GM21367 (cell line): Measurements from ENCODE around the gene FBXL2.

ENCODE experiments used
- ATAC-seq: cut with Tn5 transposase; IDR thresholded peaks from one replicate; pipeline ENCODE4 v1.9.1; 2021; ENCODE audit not compliant: unreplicated experiment

The FBXL2 gene, protein sequence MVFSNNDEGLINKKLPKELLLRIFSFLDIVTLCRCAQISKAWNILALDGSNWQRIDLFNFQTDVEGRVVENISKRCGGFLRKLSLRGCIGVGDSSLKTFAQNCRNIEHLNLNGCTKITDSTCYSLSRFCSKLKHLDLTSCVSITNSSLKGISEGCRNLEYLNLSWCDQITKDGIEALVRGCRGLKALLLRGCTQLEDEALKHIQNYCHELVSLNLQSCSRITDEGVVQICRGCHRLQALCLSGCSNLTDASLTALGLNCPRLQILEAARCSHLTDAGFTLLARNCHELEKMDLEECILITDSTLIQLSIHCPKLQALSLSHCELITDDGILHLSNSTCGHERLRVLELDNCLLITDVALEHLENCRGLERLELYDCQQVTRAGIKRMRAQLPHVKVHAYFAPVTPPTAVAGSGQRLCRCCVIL

DNA sequence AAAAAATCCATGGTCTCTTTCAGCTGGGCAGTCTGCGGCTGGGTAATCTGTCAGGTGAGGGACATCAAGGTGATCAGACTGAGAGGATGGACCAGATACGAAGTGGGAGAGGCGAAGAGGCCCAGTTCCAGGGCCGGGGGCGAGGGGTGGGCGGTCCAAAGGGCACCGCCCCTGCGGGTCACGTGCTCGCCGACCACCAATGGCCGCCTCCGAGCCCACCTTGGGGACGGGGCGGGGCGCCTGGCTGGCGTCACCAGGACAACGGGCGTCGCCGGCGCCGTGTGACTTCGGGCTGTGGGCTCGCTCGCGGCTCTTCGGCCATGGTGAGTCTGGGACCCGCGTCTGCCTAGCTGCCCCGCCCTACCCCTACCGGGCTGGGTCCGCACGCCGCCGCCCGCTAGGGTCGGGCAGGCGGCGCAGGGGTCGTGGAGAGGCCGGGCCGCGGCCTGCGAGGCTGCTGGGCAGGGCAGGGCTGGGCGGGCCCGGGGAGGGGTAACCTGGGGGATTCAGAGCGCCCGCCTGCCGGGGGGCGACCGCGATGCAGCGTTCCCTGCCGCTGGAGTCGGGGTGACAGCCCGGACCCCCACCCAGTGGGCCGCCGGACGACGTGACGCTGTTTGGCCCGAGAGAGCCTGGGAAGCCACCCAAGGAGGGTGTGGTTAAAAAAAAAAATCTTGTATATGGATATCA, at the start of gene FBXL2:
FBXL2 (plus strand) TSS at position 250 of the 690 bp plus-strand sequence; CDS start at position 321, 71 bp downstream.
- peak; percentile 85 for ATAC-seq

DNA sequence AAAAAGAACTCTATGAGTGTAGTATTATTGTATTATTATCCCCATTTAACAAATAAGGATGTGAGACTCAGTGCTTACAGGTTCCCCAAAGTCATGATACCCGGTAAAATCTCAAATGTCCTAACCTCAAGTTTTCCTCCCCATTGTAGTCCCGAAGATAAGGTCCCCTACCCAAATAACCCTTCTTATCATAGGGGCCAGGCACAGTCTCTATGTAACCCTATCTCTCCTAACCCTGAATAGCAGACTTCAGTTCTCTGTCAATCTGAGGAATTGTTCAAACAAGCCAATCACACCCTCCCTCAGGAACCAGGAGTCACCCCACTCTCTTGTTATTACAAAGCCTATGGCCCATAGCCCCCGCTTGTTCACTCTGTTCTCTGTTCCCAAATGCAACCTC, 48.2 kb upstream of the FBXL2 start:
- ATAC-seq = no peak

DNA sequence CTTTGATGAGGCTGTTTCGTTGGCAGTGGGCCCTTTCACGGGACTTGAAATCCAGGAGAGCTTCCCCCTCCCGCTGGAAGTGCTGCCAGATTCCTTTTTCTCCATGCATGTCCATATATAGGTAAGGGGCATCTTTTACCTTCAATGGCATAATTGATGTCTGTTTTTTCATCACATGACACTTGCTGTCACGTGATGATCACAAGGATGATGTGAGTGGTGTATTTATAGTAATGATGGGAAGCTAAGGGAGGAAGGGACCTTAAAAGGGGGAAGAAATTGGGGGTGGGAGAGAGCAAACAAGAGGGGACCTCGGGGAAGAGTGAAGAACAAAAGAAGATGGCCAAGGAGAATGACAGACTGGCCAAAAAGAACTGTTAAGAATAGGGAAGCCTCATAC, 47.3 kb upstream of the FBXL2 start:
- ATAC-seq = no peak

DNA sequence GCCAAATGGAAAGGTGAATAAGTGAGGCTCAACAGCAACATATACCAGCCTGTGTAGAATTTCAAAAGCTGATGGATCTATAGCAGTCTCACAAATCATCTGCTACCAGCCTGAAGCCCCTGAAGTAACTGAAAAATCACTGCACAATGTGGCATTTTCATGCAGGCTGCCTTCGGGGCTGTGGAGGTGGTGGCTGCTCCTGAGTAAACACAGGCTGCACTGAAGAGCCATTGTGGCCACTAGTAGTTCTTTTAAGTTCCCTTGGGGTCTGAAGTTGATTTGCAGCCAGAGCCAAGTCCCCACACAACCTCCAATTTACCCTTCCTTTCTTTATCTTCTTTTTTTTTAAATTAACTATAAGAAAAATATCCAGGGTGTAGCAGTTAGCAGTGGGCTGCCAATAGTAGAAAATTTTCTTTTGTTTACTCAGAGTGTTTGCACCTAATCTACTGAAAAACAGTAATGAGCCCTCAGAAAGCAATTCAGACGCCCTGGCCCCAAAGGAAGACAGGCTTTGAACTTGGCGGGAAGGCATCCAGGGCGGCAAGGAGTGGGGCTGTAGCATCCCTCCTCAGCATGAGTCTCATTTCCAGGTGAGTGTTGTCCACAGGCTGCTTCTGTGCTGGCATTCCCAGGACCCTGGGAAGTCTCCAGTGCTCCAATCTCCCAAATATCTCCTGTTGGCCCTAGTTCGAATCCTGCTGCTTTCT, 45.3 kb upstream of the FBXL2 start:
- no peak for ATAC-seq

DNA sequence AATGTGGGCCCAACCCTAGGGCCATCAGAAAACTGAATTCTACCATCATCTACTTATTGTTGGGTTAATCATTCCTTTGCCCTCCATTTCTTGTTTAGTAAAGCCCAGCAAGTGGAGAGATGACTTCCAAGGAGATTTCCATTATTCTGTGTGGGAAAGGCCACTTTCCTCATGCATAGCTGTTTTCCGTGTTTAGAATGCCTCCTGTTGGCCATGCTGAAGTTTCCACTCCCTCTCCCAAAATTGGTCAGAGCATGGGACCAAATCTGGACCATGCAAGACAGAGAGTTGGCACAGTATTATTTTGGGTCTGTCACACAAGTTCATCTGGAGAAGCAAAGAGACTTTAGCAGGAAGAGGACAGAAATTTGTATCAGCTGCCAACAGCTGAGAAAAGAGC, 43.4 kb upstream of the FBXL2 start:
- ATAC-seq = no peak

DNA sequence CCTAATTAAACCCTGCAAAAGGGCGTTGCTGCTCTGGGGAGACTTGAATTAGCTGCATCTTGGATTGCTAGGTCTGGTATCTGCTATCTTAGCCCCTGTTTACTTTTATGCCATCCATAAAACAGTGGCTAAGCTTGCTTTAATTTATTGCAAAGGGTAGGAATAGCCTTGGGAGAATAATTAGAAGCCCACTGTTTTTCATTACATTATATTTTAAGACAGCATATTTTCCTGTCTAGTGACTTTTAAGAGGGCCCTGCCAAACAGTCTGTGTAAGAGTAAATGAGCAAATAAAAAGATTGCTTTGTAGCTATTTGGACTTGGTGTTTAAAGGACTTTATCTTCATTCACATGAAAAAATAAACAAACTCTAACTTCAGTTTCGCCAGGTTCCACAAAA, 41.2 kb upstream of the FBXL2 start:
- no peak for ATAC-seq

DNA sequence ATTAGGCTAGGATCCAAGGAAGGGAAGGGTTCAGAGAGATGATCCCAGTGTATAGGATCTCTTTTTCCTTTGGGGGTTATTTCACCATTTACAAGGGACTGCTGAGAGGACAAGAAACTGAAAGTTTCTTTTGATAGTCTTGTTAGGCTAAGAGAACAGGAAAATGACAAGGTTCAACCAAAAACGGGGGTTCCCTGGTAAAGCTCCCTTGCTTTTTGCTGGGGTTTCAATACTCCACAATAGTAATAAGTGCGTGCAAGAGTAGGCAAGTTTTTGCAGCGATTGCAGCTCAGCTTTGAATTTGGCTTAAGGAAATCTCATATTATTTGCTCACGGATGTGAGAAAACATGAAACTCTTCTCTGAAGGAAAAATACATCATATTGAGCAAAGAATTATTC, 39.8 kb upstream of the FBXL2 start:
- ATAC-seq = no peak

DNA sequence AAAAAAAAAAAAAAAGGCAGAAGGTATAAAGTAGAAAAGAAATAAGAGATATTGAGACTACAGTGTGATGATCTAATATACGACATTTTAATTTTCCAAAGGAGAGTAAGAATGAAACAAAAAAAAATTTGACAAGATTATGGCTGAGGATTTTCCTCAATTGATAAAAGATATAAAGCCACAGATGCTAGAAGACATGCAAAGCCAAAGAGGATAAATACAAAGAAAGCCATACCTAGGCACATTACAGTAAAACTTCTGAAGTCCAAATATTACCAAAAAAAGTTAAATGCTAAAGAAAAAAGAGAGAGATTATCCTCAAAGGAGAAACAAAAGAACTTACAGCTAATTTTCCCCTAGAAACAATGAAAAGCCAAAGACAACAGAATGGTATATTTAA, 38.3 kb upstream of the FBXL2 start:
- no peak for ATAC-seq

DNA sequence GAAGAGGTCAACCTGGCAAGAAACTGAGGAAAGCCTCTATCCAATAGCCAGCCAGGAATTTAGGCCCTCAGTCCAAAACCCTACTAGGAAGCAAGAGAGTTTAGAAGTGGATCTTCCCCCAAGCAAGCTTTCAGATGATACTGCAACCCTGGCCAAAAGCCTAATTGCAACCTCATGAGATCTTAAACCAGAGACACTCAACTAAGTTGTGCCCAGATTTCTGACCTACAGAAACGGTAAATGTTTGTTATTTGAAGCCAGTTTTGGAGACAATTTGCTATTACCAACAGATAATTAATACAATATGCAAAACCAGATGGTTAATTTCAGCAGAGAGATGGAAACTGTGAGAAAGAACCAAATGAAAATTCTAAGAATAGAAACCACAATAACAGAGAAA, 37.0 kb upstream of the FBXL2 start:
- no peak for ATAC-seq

DNA sequence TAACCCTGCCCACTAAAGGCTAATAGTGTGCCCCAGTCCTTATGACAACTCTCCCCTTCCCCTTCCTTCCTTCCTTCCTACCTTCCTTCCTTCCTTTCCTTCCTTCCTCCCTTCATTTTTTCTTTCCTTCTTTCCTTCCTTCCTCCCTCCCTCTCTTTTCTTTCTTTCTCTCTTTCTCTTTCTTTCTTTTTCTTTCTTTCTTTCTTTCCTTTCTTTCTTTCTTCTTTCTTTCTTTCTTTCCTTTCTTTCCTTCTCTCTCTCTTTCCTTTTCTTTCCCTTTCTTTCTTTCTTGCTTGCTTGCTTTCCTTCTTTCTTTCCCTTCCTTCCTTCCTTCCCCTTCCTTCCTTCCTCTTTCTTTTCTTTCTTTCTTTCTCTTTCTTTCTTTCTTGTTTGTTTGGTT, 30.5 kb upstream of the FBXL2 start:
- no peak for ATAC-seq

DNA sequence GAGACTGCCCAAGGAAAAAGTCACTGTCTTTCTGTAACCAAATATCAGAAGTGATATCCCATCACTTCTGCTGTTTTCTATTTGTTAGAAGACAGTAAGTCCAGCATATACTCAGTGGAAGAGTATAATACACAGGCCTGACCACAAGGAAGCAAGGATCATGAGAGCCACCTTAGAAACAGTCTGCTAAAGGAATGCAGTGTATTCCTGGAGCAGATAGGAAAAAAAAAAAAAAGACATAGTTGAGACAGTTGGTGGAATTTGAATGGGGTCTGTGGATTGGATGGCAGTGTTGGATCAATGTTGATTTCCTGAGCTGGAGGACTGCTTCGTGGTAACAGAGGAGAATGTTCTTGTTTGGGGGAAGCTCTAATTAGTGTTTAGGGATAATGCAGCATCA, 26.5 kb upstream of the FBXL2 start:
- ATAC-seq = no peak

DNA sequence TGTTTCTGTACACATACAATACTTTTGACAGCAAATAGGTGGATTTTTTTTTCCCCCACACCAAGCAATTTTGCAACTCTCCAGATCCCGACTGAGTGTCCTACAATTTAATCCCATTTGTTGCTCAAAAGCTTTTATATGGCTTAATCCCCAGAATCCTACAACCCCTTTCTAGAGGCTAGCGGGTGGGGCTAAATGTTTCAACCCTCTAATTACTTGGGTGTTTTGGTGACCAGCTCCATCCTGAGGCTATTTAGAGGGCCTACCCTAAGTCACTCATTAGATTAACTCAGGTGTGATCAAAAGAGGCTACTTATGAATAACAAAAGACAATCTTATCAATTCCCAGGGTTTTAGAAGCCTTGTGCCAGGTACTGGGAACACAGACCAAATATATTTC, 21.0 kb upstream of the FBXL2 start:
- no peak for ATAC-seq

DNA sequence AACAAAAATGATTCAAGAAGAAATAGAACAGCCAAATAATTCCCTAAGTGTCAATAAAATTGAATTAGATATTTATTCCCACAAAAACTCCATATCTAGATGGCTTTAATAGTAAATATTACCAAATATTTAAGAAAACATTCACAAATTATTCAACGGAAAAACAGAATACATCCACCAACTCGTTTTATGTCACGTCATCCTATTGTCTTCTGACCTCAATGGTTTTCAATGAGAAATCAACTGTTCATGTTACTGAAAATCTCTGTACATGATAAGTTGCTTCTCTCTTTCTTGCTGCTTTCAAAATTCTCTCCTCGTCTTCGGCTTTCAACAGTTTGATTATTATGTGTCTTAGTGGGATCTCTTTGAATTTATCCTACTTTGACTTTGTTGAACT, 17.1 kb upstream of the FBXL2 start:
- no peak for ATAC-seq

DNA sequence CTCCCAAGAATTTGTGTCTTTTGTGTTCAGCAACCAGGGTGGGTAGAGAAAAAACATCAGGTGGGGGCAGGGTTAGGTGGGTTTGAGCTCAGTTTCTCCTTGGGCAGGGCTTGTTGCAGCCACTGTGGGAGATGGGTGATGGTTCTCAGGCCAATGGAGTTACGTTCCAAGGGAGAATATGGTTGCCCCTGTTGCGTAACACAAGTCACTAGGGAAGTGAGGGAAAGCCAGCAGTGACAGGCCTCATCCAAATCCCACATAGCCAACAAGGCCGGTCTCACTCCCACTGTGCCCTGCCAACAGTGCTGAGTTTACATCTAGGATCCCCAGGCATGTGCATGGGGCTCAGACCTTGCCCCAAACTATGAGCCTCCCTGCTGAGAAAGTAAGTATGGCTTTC, 7.9 kb upstream of the FBXL2 start:
- ATAC-seq = no peak

DNA sequence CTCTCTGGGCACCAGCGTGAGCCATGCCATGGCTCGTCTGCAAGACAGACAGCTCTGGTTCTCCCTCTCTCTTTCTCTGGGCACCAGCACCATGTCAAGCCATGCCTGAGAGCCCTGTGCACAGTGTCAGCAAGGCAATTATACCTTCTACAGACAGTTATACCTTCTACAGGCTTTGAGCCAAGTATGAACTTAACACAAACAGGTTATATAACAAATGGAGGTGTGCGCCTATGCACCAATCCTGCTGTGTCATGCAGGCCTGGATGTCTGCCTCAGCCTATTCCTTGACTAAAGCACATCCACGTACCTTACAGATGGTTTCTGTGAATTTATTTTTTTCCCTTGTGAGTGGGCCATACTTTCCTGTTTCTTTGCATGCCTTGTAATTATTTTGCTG, 5.9 kb upstream of the FBXL2 start:
- ATAC-seq = no peak

DNA sequence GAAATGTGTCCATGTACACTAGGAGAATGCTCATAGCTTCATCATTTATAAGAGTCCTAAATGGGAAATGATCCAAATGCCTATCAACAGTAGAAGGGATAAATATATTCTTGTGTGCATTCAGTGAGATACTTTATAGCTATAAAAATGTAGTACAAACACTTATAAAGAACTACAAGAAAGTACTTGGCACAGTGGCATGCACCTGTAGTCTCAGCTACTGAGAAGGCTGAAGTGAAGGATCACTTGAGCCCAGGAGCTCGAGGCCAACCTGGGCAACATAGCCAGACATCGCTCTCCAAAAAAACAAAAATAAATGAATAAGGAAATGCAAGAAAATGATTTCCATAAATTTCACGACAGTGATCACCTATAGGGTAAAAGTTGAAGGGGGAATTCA, 3.6 kb upstream of the FBXL2 start:
- no peak for ATAC-seq

DNA sequence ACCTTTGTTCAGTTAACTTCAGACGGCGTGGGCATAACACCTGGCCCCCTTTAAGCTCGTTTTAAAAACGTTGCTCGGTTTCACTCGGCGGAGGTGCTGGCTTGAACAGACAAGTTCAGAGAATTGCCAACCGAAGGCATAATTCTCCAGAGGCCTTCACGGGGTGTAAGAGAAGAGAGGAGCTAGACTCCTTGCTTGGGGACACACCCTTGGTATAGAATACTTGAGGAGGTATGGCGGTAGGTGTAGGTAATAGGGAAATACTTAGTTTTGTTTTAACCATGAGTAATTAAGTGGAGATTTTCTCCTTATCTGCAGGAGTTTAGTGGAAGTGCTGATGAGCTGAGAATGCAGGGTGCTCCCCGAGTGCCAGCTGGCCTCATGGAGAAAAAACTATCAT, 921 bp downstream of the FBXL2 start:
- ATAC-seq = no peak

DNA sequence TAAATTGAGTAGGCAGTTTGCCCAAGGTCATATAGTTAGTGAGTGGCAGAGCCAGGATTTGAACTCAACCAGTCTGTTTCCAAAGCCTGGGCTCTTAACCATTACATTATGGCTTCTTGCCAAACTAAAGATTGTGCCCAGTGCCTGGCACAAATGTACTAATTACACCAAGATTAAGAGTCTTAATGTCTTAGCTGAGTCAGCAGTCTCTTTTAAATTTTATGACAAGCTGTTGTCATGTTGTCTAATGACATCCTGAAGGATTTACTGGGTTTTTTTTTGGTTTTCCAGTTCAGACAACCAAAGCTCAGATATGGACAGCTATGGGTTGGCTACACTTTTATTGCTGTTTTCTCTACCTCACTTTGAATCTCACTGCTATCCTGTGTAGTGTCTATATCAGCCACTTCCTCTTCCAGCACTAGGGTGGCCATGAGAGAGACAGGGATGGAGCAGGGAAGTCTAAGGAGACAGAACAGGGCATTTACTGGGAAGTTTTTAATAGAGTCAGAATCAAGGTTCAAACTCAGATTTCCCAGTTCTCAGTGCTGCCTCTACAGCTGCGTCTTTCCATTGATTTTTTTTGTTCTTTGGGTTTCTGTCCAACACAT, 10.5 kb downstream of the FBXL2 start:
- ATAC-seq = no peak

DNA sequence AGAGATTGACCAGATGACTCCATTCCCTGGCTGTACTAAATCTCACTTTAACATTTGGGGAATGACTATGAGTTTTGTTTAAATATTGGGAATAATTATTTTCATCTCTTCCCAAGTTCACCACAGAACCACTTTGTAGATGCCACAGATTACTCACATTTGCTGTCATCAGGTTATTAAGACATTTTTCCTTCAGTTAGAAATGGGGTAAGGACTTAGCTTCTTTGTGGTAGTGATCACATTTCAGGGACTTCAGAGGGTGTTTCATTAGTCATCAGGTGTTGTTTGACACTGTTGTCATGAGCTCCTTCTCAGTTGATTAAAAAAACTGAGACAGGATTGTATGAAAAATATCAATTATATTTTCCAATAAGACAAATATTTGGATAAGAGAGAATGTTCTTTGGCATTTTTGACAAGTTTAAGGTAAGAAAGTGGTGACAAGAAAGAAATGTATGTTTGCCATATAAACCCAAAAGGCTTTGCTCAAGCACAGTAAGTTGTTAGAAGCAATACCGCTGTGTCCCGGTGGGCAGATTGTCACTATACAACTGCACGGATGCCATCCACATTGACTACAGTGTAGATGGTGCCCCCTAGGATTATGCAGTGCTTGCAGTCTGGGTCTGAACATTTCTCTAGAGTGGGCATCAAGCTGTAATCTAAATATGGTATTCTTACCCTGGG, 22.3 kb downstream of the FBXL2 start:
- no peak for ATAC-seq

DNA sequence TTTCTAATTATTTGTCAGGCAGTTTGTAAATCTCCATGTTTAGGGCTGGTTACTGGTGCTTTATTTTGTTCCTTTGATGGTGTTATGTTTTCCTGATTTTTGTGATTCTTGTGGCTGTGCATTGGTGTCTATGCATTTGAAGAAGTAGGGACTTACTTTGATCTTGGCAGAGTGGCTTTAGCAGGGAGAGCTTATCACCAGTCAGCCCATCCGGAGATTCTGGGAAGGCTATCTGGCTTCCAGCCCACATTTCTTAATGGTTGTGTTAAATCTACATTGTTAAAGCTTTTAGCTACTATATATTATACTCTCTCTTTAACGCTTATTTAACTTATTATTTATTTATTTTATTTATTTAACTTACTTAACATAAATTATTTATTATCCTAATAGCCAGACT, 35.1 kb downstream of the FBXL2 start:
- no peak for ATAC-seq

DNA sequence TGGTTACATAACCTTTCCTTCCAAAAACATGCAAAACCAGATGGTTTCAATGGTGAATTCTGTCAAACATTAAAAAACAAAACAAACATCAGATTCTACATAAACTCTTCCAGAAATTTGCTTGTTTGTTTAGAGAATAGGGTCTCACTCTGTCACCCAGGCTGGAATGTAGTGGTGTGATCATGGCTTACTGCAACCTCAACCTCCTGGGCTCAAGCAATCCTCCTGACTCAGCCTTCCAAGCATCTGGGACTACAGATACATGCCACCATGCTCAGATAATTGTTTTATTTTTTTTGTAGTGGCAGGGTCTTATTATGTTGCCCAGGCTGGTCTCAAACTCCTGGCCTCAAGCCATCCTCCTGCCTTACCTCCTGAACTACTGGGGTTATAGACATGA, 36.1 kb downstream of the FBXL2 start:
- no peak for ATAC-seq
